ENCODE data around the gene ARL14EP. TPM values are rescaled to one million over a fixed set of nuclear protein-coding genes. Genes with fewer than 3 reads are reported as not detected.

Gene ARL14EP
- total RNA-seq, 2 donors from 2014 or later: 13.7 to 14.9 TPM

- Histone ChIP-seq H3K27me3 (no peaks in the 10 kb centered on the region), H3K9ac (ENCODE audit: low read depth in 2 of 2, low read length in 2 of 2) (no peak overlapping the region), H3K36me3 (no peaks in the 10 kb centered on the region), H3K9me3 (no peaks in the 10 kb centered on the region), H3K27ac (no peak overlapping the region), H3K4me1 (no peaks in the 10 kb centered on the region), H3K4me3 (no peak overlapping the region)
- DNase-seq: no peak
- intact Hi-C loops (cut with DNase I): loop anchor here (2.0 to 10.0 kb wide), 3 partner anchors 241 to 575 kb away; partner anchors contain the start of gene MPPED2
- TF ChIP-seq CTCF (IDR thresholded peaks at IDR 0.05): no peak
Measured at GRCh38 chr11:30344085-30344484, 21.2 kb downstream of the ARL14EP start.

- TF ChIP-seq CTCF (IDR thresholded peaks at IDR 0.05): no peak
- intact Hi-C loops (cut with DNase I): loop anchor here (2.0 to 10.0 kb wide), 3 partner anchors 239 to 573 kb away; partner anchors contain the start of gene MPPED2
- no peaks in the 10 kb centered on the region for H3K4me1 ChIP-seq
- no peak overlapping the region for H3K27ac ChIP-seq
- no peak for DNase-seq
- H3K9me3 ChIP-seq: no peaks in the 10 kb centered on the region
- H3K27me3 ChIP-seq: no peaks in the 10 kb centered on the region
- no peak overlapping the region for H3K9ac ChIP-seq (ENCODE audit: low read depth in 2 of 2, low read length in 2 of 2)
- H3K4me3 ChIP-seq: no peak overlapping the region
- no peaks in the 10 kb centered on the region for H3K36me3 ChIP-seq
Measured at GRCh38 chr11:30345644-30346043, 22.7 kb downstream of the ARL14EP start.

- no peak overlapping the region for H3K4me3 ChIP-seq
- intact Hi-C loops (cut with DNase I): loop anchor here (10.0 kb wide), 1 partner anchor 239 kb away; the partner anchor contains the start of gene MPPED2
- H3K36me3 ChIP-seq: no peaks in the 10 kb centered on the region
- H3K4me1 ChIP-seq: no peaks in the 10 kb centered on the region
- H3K27ac ChIP-seq: no peak overlapping the region
- peak; percentile 59 for TF ChIP-seq CTCF (IDR thresholded peaks at IDR 0.05)
- H3K9ac ChIP-seq (ENCODE audit: low read depth in 2 of 2, low read length in 2 of 2): no peak overlapping the region
- no peak for DNase-seq
- H3K9me3 ChIP-seq: no peaks in the 10 kb centered on the region
- no peaks in the 10 kb centered on the region for H3K27me3 ChIP-seq
Measured at GRCh38 chr11:30346068-30346688, 23.3 kb downstream of the ARL14EP start.

- H3K27me3 ChIP-seq: no peaks in the 10 kb centered on the region
- no peaks in the 10 kb centered on the region for H3K9me3 ChIP-seq
- no peak for TF ChIP-seq CTCF (IDR thresholded peaks at IDR 0.05)
- H3K4me1 ChIP-seq: no peaks in the 10 kb centered on the region
- no peak overlapping the region for H3K27ac ChIP-seq
- no peak overlapping the region for H3K4me3 ChIP-seq
- intact Hi-C loops (cut with DNase I): loop anchor here (10.0 kb wide), 1 partner anchor 237 kb away; the partner anchor contains the start of gene MPPED2
- no peak overlapping the region for H3K9ac ChIP-seq (ENCODE audit: low read depth in 2 of 2, low read length in 2 of 2)
- no peak for DNase-seq
- no peaks in the 10 kb centered on the region for H3K36me3 ChIP-seq
Measured at GRCh38 chr11:30348035-30348434, 25.1 kb downstream of the ARL14EP start.

- Histone ChIP-seq H3K27me3 (no peaks in the 10 kb centered on the region), H3K36me3 (no peaks in the 10 kb centered on the region), H3K4me3 (no peak overlapping the region), H3K4me1 (no peaks in the 10 kb centered on the region), H3K9ac (ENCODE audit: low read depth in 2 of 2, low read length in 2 of 2) (no peak overlapping the region), H3K9me3 (no peaks in the 10 kb centered on the region), H3K27ac (no peak overlapping the region)
- no peak for TF ChIP-seq CTCF (IDR thresholded peaks at IDR 0.05)
- intact Hi-C loops (cut with DNase I): loop anchor here (10.0 kb wide), 1 partner anchor 235 kb away; the partner anchor contains the start of gene MPPED2
- no peak for DNase-seq
Measured at GRCh38 chr11:30349885-30350284, 27.0 kb downstream of the ARL14EP start.
